LNCaP clone FGC (cell line): ENCODE results near the gene CDCA7.

Experiments used
- DNase-seq: peaks from one replicate; pipeline ENCODE4 v3.0.0-alpha.2; 2011; ENCODE audit warnings: low read depth
- H3K4me3 ChIP-seq: 2 replicates; pipeline ENCODE4 v1.5.1; 2011; ENCODE audit warnings: mild to moderate bottlenecking, low read depth, low read length, control low read depth
- TF ChIP-seq, protein P1 (sequence below): IDR thresholded peaks from 2 replicates; pipeline ENCODE4 v1.5.1; 2012; ENCODE audit warnings: mild to moderate bottlenecking; ENCODE audit not compliant: control insufficient read depth, insufficient read depth; ENCODE audit errors: extremely low read depth

The CDCA7 gene

DNA sequence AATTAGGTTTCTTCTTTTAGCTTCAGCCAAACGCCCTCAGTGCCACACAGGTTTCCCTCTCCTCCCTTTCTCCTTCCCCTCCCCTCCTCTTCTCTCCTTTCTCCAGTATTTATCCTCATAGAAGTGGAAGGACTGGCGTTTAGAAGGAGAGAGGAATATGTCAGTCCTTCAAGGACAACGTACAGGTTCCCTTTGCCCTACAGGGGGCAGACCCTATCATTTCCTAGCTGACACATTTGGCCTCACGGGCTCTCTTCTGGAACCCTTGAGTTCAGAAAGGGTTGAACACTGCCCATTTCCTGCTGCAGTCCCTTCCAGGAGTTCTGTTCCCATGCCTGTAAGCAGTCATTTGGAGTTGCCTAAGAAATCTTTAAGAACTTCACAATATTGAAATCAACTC, 46.1 kb downstream of the CDCA7 start:
- DNase-seq = no peak
- H3K4me3 ChIP-seq = no peak overlapping the region
- TF ChIP-seq, protein P1, sequence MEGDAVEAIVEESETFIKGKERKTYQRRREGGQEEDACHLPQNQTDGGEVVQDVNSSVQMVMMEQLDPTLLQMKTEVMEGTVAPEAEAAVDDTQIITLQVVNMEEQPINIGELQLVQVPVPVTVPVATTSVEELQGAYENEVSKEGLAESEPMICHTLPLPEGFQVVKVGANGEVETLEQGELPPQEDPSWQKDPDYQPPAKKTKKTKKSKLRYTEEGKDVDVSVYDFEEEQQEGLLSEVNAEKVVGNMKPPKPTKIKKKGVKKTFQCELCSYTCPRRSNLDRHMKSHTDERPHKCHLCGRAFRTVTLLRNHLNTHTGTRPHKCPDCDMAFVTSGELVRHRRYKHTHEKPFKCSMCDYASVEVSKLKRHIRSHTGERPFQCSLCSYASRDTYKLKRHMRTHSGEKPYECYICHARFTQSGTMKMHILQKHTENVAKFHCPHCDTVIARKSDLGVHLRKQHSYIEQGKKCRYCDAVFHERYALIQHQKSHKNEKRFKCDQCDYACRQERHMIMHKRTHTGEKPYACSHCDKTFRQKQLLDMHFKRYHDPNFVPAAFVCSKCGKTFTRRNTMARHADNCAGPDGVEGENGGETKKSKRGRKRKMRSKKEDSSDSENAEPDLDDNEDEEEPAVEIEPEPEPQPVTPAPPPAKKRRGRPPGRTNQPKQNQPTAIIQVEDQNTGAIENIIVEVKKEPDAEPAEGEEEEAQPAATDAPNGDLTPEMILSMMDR = peak; percentile 30

DNA sequence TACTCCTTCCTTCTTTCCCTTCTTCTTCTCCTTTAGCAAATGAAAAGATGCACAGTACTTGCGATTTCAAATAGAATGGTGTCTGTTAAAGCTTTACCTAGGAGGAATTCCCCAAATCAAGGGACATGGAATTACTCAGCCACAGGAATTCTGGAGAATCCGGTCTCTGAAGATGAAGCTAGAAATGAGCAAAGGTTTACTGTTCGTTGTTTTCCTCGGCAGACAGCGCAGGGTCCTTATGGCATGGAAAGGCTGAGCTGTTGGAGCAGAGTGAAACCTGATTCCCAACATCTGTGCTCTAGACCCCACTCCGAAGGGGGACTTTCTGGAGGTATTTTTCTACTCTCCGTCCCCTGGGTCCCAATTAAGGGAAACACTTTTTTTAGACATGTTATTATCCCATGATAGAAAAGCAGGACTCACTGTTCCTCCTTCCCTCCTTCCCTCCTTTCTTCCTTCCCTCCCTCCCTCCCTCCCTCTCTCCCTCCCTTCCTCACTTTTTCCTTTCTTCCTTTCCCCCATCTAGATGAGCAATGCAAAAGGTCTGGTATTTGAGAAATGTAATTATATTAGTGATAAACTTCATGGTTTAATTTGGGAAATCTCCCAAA, 47.1 kb downstream of the CDCA7 start:
- H3K4me3 ChIP-seq = 0 out of 2 replicates have a peak overlapping the region, but pooled peaks have one; percentile 18
- TF ChIP-seq, protein P1 = no peak
- no peak for DNase-seq

DNA sequence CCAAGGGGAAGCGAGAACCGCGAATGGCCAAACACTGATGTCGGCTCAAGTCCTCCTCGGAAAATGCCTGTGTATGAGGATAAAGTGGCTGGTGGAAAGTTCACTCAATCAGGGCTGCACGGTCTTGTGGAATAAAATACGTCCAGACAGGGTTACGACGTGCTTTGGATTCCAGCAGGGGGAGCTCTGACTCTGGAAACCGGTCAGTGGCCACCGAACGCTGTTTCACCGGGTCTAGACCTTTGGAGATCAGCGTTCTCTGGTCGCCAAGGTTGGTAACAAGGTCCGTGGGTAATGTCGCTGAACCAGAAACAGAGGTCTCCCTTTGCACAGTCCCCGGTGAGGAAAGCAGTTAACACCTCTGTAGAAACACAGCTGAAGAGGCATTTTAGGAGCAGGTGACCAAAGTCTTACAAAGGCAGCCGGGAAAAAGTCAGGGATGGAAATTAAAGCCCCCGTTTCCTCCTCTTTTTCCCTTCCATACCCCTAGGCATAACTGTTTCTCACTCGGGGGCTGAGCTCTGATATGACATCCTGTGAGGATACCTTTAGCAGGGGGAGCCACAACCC, 47.8 kb downstream of the CDCA7 start:
- DNase-seq = peak; percentile 48
- 0 out of 2 replicates have a peak overlapping the region, but pooled peaks have one; percentile 18 for H3K4me3 ChIP-seq
- TF ChIP-seq, protein P1 = peak; percentile 81

DNA sequence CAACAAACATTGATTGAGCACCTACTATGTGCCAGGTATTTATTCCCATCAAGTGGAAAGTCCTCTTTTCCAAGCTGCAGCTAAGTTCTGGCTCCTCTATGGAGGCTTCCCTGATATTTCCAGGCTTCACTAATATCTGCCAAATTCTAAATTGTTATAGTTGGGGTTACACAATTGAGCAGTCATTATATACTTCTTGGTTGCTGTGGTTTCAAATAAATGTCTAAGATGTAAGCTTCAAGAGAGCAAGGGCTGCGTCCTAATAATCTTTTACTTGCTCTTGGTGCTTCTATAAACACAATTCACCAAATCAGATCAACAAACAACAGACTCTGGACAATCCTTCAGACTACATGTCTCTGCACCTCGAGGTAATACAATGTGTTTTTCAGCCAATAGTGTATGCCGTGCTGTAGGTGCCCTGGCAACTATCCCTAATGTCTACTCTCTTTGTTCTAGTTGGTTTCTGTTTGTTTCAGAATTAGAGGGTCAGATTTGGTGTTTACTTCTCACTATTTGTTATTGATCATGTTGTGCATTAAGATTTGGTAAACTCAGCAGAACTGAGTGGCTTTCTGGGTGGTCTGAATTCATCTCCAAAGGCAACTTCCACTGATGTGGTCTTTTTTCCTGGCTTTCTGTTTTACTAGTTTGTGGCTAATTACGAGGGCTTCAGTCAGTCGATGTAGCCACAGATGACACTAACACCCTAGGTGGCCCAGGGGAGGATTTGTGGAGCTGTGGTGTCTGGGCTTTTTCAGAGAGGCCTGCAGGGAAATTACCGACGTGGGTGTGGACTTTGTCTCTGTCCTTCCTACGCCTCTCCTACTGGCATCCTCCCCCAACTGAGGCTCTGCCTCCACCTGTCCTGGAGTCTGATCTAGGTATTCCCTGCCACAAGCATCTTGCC, 50.4 kb downstream of the CDCA7 start:
- no peak for DNase-seq
- TF ChIP-seq, protein P1 = no peak

DNA sequence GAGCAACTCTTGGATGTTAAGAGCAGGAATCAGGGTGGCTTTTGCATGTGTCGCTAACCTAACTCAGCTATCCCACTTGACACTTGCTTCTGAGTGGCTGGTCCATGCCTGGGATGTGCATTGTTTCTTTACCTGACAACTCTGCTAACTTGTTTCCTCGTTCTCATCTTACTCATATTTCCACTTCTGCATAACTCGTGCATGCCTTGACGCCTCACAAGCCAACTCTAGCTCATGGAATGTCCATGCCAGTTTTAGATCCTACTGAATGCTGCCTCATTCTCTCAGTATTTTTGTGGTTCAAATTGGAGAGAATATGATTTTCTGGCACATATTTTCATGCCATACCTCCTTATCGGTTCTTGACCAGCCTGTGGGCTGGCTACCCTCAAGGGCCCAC, 52.5 kb downstream of the CDCA7 start:
- no peak overlapping the region for H3K4me3 ChIP-seq
- no peak for DNase-seq
- TF ChIP-seq, protein P1 = no peak

More for the DNA sequence above, 50.4 kb downstream of the CDCA7 start:
- H3K4me3 ChIP-seq = no peak overlapping the region

DNA sequence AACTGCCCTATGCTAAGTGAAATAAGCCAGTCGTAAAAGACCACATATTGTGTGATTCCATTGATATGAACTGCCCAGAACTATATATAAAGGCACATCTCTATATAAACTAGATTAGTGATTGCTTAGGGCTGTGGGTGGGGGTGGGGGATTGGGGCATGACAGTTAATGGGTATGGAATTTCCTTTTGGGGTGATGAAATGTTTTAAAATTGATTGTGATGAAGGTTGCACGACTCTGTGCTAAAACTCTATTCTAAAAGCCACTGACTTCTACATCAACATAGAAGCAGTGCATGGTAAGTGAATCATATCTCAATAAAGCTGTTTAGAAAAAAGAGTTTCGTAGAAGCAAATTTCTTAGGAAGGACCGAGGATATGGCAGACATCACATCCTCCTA, 53.0 kb downstream of the CDCA7 start:
- no peak overlapping the region for H3K4me3 ChIP-seq
- DNase-seq = no peak
- TF ChIP-seq, protein P1 = no peak
